Karpas-422 (cell line): ENCODE data around the gene RETSAT. TPM values are rescaled to one million over a fixed set of nuclear protein-coding genes. Genes with fewer than 3 reads are reported as not detected.

Experiments
- DNase-seq: peaks from one replicate; pipeline ENCODE4 v3.0.0-alpha.2; 2015
- H2AFZ ChIP-seq: fragments of 200-600 bp; sonication (generic); 2 replicates; pipeline ENCODE4 v1.6.1; 2014; ENCODE audit warnings: antibody characterized with exemption, low read length, mixed read lengths
- H3K27ac ChIP-seq: fragments of 200-600 bp; sonication (generic); 2 replicates; pipeline ENCODE4 v1.5.1; 2014; ENCODE audit warnings: mild to moderate bottlenecking, low read length, moderate library complexity
- H3K27me3 ChIP-seq: fragments of 200-600 bp; sonication (generic); 2 replicates; pipeline ENCODE4 v1.6.1; 2014; ENCODE audit warnings: low read length, mixed read lengths
- H3K36me3 ChIP-seq: fragments of 200-600 bp; sonication (generic); 2 replicates; pipeline ENCODE4 v1.6.1; 2014; ENCODE audit warnings: low read length, mixed read lengths; ENCODE audit not compliant: insufficient read depth
- H3K4me1 ChIP-seq: fragments of 200-600 bp; sonication (generic); 2 replicates; pipeline ENCODE4 v1.6.1; 2014; ENCODE audit warnings: mild to moderate bottlenecking, low read length, mixed read lengths
- H3K4me2 ChIP-seq: fragments of 200-600 bp; sonication (generic); 2 replicates; pipeline ENCODE4 v1.6.1; 2014; ENCODE audit warnings: low read length, low read depth, mild to moderate bottlenecking; ENCODE audit not compliant: poor library complexity, severe bottlenecking
- H3K4me3 ChIP-seq: fragments of 200-600 bp; sonication (generic); 2 replicates; pipeline ENCODE4 v1.5.1; 2014; ENCODE audit warnings: mild to moderate bottlenecking, antibody characterized with exemption, low read length, mixed read lengths
- H3K79me2 ChIP-seq: fragments of 200-600 bp; sonication (generic); 2 replicates; pipeline ENCODE4 v1.6.1; 2014; ENCODE audit warnings: mild to moderate bottlenecking, low read length, mixed read lengths
- H3K9ac ChIP-seq: fragments of 200-600 bp; sonication (generic); 2 replicates; pipeline ENCODE4 v1.6.0; 2014; ENCODE audit warnings: low read length
- H3K9me2 ChIP-seq: fragments of 200-600 bp; sonication (generic), shearing (Covaris generic); replicated peaks from 2 replicates; pipeline ENCODE4 v1.6.0; 2014; ENCODE audit warnings: mild to moderate bottlenecking, low read length, moderate library complexity; ENCODE audit not compliant: insufficient read depth
- H3K9me3 ChIP-seq: fragments of 300-700, 200-600 bp; sonication (generic); 2 replicates; pipeline ENCODE4 v1.6.1; 2014; ENCODE audit warnings: low read length, mixed read lengths
- H4K20me1 ChIP-seq: fragments of 200-600 bp; sonication (generic); 2 replicates; pipeline ENCODE4 v1.6.1; 2014; ENCODE audit warnings: mild to moderate bottlenecking, antibody characterized with exemption, low read length, low read depth; ENCODE audit not compliant: insufficient read depth
- small RNA-seq: library from RNA; depleted of rRNA; stranded (forward); fragments of <200 nt; gene quantifications from one replicate; pipeline ENCODE3, GENCODE V24; 2014
- total RNA-seq: library from RNA; depleted of rRNA; stranded (reverse); fragments of >200 nt; shearing (Covaris generic); gene quantifications from 2 replicates; pipeline ENCODE4 v1.2.3, GENCODE V29; 2014; ENCODE audit warnings: low replicate concordance; rRNA removed

Gene RETSAT
- total RNA-seq, 1 experiment from 2014 or later, result 21.6 TPM

DNA sequence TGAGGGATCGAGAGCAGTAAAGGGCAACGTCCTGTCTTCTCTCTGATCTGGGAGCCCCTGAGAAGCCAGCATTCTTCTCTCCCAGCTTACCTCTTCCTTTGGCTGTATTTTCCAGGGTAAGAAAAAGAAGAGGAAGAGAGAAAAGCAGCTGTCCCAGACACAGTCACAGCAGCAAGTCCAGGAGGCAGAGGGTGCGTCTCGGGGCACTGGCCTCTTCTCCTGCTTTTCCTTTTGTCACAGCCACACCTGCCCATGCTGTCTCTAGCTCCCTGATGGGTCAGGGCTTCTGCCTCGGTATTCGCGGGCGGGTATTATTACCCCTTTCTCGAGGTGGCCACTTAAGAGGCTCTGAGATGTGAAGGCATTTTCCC is 46.8 kb downstream of the RETSAT start:
- Histone ChIP-seq H4K20me1 (peaks cover 22% of the 10 kb centered on the region; the same call in 1 of the 2 replicates), H3K9me2 (no peaks in the 10 kb centered on the region), H3K79me2 (no peaks in the 10 kb centered on the region), H3K9ac (peak overlapping the region; percentile 52), H3K4me3 (no peak overlapping the region), H3K4me1 (peaks cover 28% of the 10 kb centered on the region), H2AFZ (no peak overlapping the region), H3K27me3 (no peaks in the 10 kb centered on the region), H3K9me3 (no peaks in the 10 kb centered on the region), H3K36me3 (no peaks in the 10 kb centered on the region), H3K27ac (no peak overlapping the region), H3K4me2 (peak overlapping the region; percentile 58)
- no peak for DNase-seq

DNA sequence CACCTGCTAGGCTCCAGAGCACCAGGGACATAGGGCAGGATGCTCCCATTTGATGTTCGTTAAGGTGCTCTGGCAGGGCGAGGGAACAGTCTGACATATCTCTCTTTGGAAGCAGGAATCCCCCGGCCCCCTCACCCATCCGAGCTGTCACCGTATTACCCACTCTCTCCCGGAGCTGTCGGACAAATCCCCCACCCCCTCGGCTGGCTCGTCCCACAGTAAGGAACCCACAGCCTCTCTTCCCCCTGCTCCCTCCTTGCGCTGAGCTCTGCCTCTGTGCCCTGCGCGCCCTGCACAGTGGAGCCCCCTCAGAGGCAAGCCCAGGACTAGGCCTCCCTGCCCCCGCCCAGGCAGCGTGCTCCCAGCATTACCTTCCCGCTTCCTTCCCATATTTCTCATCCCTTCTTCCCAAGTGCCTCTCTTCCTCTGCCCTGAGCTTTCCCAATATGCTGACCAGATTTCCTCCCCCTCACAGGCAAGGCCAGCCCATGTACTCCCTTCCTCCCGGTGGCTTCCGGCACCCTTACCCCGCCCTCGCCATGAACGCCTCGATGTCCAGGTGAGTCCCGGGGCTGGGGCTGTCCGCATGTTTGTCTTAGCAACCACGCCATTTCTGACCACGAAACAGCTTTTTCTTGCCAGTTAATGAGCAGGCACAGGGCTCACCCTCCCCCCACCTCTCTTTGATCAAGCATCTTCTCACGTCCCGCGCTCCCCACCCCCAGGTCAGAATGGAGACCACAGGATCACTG is 50.4 kb downstream of the RETSAT start:
- Histone ChIP-seq H3K9me2 (no peaks in the 10 kb centered on the region), H3K4me2 (no peak overlapping the region), H3K9me3 (no peaks in the 10 kb centered on the region), H3K4me3 (no peak overlapping the region), H3K4me1 (peaks cover 17% of the 10 kb centered on the region), H2AFZ (no peak overlapping the region), H3K9ac (no peak overlapping the region), H4K20me1 (no peaks in the 10 kb centered on the region; the same call in 1 of the 2 replicates), H3K79me2 (no peaks in the 10 kb centered on the region), H3K27me3 (no peaks in the 10 kb centered on the region), H3K36me3 (no peaks in the 10 kb centered on the region), H3K27ac (no peak overlapping the region)
- no peak for DNase-seq

DNA sequence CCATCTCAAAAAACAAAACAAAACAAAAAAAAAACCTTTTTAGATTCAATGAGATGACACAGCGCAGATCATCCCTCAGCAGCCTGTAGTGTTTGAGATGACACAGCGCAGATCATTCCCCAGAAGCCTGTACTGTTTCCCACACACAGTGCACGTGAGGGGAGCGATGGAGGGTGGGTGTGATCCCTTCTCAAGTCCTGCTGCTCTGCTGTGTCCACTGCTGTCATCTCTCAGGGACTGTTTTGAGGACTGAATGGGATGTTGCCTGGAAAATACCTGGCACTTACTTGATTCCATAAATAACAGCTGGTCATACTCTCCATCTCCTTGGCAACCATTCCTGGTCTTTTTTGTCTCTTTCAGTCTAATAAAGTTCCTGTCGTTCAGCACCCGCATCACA is 52.2 kb downstream of the RETSAT start:
- DNase-seq, result no peak
- peaks cover 11% of the 10 kb centered on the region for H3K4me1 ChIP-seq

More for the DNA sequence above, 52.2 kb downstream of the RETSAT start:
- Histone ChIP-seq H2AFZ (no peak overlapping the region), H4K20me1 (no peaks in the 10 kb centered on the region), H3K4me3 (no peak overlapping the region), H3K4me2 (no peak overlapping the region), H3K79me2 (no peaks in the 10 kb centered on the region), H3K9ac (no peak overlapping the region), H3K36me3 (no peaks in the 10 kb centered on the region), H3K27ac (no peak overlapping the region), H3K9me3 (no peaks in the 10 kb centered on the region), H3K27me3 (no peaks in the 10 kb centered on the region), H3K9me2 (no peaks in the 10 kb centered on the region)

Small RNA genes within 50 kb of the gene (small RNA-seq; reads per million reads assigned to genes)
- gene AC062037.1, result not detected
- gene AC062037.2, result not detected
- not detected for gene RF00019
- not detected for gene RN7SL113P

Other genes with a start within 250 kb of the RETSAT start
- gene TCF7L1, start 221.1 kb downstream of the RETSAT start, total RNA-seq, result not detected in 2 replicates
- gene TGOLN2, start 26.5 kb downstream of the RETSAT start, total RNA-seq, result 130 and 150 TPM in 2 replicates
- gene ELMOD3, start 241 bp upstream of the RETSAT start, total RNA-seq, result 18.6 and 28.8 TPM in 2 replicates
- gene CAPG, start 55.8 kb upstream of the RETSAT start, total RNA-seq, result 0.63 and 7.4 TPM in 2 replicates
- gene SH2D6, start 64.2 kb upstream of the RETSAT start, total RNA-seq, result 0.32 and 0.37 TPM in 2 replicates
- gene MAT2A, start 184.6 kb upstream of the RETSAT start, total RNA-seq, result 324 and 544 TPM in 2 replicates
- gene GGCX, start 207.0 kb upstream of the RETSAT start, total RNA-seq, result 31.6 and 47.0 TPM in 2 replicates
- gene VAMP8, start 223.1 kb upstream of the RETSAT start, total RNA-seq, result 122 and 141 TPM in 2 replicates
- gene VAMP5, start 229.9 kb upstream of the RETSAT start, total RNA-seq, result 0.29 TPM in 1 of 2 replicates, not detected in the other
- gene RNF181, start 241.2 kb upstream of the RETSAT start, total RNA-seq, result 332 and 398 TPM in 2 replicates
- 13.3 and 17.2 TPM in 2 replicates for gene TMEM150A, start 248.2 kb upstream of the RETSAT start, total RNA-seq